ENCODE results near the gene RASGRP1. TPM values are rescaled to one million over a fixed set of nuclear protein-coding genes. Genes with fewer than 3 reads are reported as not detected.

The RASGRP1 gene
- polyA plus RNA-seq, 12 donors = 0.22 to 2.2 (median 0.60) TPM; not detected in 2

GRCh38 chr15:38536201-38536676, 28.4 kb downstream of the RASGRP1 start:
- no peak for DNase-seq

GRCh38 chr15:38535491-38536200, 29.0 kb downstream of the RASGRP1 start:
- no peak for DNase-seq

- no peak for DNase-seq
These were observed 29.9 kb downstream of the RASGRP1 start for GRCh38 chr15:38534691-38535090.

- no peak for DNase-seq
These were observed 30.7 kb downstream of the RASGRP1 start for GRCh38 chr15:38533926-38534325.

- DNase-seq = no peak
These were observed 31.1 kb downstream of the RASGRP1 start for GRCh38 chr15:38533416-38533915.

GRCh38 chr15:38532728-38533127, 31.9 kb downstream of the RASGRP1 start:
- no peak for DNase-seq

- no peak for DNase-seq
These were observed 33.1 kb downstream of the RASGRP1 start for GRCh38 chr15:38531509-38531908.

- DNase-seq = no peak
These were observed 34.5 kb downstream of the RASGRP1 start for GRCh38 chr15:38530113-38530512.

- no peak for DNase-seq
These were observed 36.3 kb downstream of the RASGRP1 start for GRCh38 chr15:38528294-38528693.

- no peak for DNase-seq
These were observed 38.5 kb downstream of the RASGRP1 start for GRCh38 chr15:38526158-38526557.

- DNase-seq = no peak
These were observed 39.1 kb downstream of the RASGRP1 start for GRCh38 chr15:38525489-38525888.

GRCh38 chr15:38524156-38524555, 40.5 kb downstream of the RASGRP1 start:
- no peak for DNase-seq

- DNase-seq = no peak
These were observed 41.7 kb downstream of the RASGRP1 start for GRCh38 chr15:38522922-38523321.

- no peak for DNase-seq
These were observed 43.3 kb downstream of the RASGRP1 start for GRCh38 chr15:38521316-38521715.

GRCh38 chr15:38520035-38520434, 44.6 kb downstream of the RASGRP1 start:
- DNase-seq = no peak

GRCh38 chr15:38518084-38518483, 46.5 kb downstream of the RASGRP1 start:
- DNase-seq = no peak

GRCh38 chr15:38517312-38517975, 47.2 kb downstream of the RASGRP1 start:
- no peak for DNase-seq

- no peak for DNase-seq
These were observed 48.0 kb downstream of the RASGRP1 start for GRCh38 chr15:38516626-38517025.

GRCh38 chr15:38514601-38515000, 50.0 kb downstream of the RASGRP1 start:
- no peak for DNase-seq

GRCh38 chr15:38512901-38513300, 51.7 kb downstream of the RASGRP1 start:
- DNase-seq = no peak

- DNase-seq = no peak
These were observed 55.5 kb downstream of the RASGRP1 start for GRCh38 chr15:38509152-38509551.

GRCh38 chr15:38508647-38509046, 56.0 kb downstream of the RASGRP1 start:
- no peak for DNase-seq

GRCh38 chr15:38507570-38507969, 57.0 kb downstream of the RASGRP1 start:
- DNase-seq = no peak
